GM21381 (cell line): ENCODE measurements around the gene SLC39A11.
"Not testable (repeated sequence)": the region's sequence is repeated elsewhere in the genome, so short reads cannot be mapped to it uniquely, and the experiment has no call there.

Experiments
- ATAC-seq: cut with Tn5 transposase; IDR thresholded peaks from one replicate; pipeline ENCODE4 v1.9.1; 2021; ENCODE audit warnings: mild to moderate bottlenecking, moderate library complexity; ENCODE audit not compliant: unreplicated experiment

Gene SLC39A11

DNA sequence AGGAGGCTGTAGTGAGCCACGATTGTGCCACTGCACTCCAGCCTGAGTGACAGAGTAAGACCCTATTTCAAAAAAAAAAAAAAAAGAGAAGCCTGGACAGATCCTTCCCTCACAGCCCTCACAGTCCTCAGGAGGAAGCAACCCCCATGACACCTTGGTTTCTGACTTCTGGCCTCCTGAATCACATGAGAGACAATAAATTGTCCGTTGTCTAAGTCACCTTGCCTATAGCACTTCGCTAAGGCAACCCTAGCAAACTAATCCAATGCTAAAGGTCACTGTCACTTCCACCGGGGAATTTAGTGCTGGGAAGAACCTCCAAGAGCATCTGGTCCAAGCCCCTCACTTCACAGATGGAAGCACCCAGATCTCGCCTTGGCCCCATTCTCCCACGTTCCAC, 18.9 kb upstream of the SLC39A11 start:
- ATAC-seq, result no peak

DNA sequence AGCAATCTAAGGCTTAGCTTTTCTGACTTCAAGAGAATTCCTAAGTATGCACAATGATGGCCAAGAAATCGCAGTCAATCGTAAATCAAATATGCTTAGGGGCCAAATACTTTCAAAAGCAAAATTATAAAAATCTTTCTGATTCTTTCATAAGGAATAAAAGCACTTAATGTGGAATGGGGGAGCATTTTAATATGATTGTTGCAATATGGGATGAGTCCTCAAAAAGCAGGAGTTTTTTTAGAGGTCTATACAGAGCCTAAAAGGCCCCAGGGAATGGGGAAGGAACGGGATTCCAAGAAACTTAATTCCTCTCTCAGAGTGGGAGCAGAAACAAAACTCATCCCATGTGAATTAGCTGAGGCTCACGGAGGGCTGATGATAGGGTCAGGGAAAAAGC, 14.7 kb upstream of the SLC39A11 start:
- ATAC-seq, result no peak

DNA sequence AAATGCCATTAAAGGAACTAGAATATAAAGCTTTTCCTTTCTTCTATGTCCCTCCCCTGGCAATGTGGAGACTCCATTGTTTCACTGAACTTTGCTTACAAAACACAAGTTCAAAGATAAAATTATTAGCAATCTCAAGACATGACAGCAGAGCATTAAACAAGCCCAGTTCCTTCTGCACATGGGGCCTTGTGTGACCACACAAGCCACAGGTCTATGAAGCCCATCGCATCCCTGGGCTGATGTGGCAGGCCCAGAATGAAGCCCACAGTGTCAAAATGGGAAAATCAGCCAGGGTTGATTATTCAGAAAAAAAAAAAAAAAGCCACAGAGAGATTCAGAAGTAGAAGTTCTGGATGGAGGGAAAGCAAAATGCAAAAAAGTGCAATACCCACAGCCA, 12.9 kb upstream of the SLC39A11 start:
- ATAC-seq, result no peak

DNA sequence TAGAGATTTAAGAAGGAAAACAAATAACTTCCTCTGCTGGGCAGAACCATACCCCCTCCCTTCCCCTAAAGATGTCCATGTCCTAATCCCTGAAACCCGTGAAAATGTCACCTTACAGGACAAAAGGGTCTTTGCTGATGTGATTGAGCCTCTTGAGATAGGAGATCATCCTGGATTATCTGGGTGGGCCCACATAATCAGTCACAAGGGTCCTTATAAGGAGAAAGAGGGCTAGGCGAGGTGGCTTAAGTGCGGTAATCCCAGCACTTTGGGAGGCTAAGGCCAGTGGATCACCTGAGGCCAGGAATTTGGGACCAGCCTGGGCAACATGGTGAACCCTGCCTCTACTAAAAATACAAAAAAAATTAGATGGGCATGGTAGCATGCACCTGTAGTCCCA, 12.0 kb upstream of the SLC39A11 start:
- no peak for ATAC-seq

DNA sequence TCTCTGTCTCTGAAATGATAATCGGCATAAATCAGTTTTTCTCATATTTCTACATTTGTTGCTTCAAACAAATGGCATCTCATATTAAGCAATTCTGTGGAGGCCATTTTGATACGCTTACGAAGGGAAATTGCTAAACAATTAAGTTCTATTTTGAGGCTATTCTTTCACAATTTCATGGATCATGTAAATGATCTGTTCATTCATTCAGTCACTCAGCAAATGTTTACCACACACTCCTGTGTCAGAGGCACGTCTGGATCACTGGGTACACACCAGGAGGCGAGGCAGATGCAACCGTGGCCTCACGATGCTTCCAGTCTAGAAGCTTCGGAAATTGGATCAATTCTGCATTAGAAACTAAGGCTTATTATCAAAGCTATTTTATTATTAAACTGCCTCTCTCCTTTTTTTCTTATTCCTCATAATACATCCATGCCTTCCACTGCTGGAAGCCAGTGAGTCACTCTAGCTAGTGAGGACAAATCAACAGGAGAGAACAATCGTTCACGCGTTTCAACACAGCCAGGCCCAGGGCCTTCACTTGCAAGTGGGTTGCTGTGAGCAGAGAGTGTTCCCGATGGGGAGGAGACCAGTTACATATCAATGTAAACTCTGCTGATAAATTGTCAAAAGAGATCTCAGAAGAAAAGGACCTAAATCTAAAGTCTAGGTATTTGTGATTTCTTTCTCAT, 11.3 kb upstream of the SLC39A11 start:
- no peak for ATAC-seq

DNA sequence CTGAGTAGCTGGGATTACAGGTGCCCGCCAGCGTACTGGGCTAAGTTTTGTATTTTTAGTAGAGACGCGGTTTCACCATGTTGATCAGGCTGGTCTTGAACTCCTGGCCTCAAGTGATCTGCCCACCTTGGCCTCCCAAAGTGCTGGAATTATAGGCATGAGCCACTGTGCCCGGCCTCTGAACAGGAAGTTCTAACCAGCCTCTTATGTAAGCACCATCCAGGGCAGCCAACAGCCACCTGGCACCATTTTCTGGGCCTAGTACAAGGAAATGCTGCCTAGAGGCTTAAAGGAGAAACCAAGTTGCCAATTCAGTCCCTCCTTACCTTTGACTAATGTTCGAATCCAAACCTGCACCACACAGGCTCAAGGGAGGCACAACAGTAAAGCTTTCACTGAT, 8.5 kb upstream of the SLC39A11 start:
- ATAC-seq, result no peak

DNA sequence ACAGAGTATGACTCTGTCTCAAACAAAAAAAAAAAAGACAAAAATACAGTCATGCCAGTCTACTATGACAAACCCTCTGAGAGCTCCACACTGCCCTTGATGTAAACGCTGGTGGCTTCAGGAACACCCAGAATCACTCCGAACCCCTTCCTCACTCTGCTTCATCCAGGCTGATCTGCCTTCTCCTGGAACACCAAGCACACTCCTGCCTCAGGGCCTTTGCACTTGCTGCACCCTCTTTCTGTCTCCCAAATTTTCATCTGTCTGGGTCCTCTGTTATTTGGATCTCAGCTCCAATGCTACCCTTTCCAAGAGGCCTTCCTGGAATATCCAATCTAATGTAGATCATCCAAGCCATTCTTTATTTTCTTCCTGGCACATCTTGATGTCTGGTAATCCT, 7.9 kb upstream of the SLC39A11 start:
- no peak for ATAC-seq

DNA sequence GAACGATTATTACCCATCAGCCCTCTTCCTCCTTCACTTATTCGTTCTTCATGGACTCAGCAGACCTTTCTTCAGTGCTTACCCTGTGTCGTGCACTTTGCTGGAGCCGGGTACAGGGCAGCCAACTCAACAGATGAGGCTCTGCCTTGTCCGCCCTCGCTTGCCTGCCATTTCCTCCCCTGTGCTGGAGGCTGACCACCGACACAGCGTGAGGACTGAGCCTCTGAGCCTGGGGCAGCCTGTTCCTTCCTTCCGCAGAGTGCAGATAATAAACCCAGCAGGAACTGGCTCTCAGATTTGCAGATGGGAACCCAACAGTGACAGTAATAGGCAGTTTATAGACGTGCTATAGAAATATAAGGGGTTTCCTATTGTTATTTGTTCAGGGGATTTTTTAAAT, 7.0 kb upstream of the SLC39A11 start:
- ATAC-seq, result no peak

DNA sequence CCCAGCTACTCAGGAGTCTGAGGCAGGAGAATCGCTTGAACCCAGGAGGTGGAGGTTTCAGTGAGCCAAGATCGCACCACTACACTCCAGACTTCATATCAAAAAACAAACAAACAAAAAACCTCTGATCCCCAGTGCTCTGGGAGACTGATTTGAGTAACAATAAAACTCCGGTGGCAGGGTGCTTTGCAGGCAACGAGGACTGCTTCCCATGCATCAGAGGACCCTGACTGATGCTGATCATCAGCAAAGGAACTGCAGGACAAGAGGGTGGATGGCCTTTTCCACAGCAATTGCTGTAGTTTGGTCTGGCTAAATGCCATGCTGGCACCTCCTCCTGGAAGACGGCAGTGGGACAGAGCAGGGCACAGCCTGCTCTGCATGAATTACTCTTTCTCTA, 6.4 kb upstream of the SLC39A11 start:
- no peak for ATAC-seq

DNA sequence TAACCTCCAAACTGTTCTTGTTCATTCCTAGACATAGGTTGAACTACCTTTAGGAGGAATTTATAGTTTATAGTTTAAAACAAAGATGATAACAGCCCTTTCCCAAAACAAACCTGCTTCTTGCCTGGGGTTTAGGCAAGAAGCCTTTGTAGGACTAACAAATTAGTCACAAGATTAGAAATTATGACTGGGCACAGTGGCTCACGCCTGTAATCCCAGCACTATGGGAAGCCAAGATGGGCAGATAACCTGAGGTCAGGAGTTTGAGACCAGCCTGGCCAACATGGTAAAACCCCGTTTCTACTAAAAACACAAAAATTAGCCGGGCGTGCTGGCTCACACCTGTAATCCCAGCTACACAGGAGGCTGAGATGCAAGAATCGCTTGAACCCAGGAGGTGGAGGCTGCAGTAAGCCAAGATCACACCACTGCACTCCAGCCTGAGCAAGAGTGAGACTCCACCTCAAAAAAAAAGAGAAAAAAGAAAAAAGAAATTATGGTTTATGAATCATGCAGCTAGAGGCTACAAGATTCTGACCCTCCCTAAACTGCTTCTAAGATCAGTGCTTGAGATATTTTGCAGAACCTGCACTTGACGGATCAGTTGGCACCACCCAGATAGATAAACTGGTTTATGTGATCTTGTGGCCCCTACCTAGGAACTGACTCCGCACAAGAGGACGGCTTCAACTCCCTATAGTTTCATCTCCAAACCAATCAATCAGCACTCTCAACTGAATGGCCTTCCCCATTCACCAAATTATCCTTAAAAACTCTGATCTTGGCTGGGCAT, 5.7 kb upstream of the SLC39A11 start:
- ATAC-seq, result not testable (repeated sequence)

DNA sequence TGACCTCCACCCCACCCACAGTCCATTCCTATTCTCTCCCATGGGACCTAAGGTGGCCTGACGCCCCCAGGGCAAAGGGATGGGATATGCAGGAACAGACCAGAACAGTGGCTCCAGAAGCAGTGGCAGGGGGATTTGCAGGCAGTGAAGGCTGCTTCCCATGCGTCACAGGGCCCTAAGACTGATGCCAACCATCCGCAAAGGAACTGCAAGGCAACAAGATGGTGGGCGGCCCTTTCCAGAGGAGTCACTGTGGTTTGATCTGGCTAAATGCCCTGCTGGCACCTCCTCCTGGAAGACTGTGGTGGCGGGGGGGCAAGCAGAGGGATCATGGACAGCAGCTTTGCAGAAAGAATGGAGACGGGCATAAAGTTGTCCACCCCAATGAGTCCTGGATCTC, 4.4 kb upstream of the SLC39A11 start:
- ATAC-seq, result no peak

DNA sequence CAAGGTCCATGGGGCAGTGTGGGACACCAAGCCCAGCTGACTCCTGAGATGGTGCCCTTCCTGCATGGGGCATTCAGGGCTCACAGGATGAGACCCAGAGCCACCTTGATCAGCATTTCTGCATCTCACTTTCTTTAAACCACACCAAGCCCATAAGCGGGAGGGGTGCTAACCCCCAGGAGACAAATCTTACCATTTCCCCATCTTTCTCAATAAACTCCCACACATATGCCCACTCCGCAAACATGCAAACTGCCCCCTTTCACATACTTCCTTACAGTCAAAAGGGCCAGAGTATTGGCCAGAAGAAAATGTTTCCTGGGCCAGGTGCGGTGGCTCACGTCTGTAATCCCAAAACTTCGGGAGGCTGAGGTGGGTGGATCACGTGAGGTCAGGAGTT, 3.7 kb upstream of the SLC39A11 start:
- no peak for ATAC-seq

DNA sequence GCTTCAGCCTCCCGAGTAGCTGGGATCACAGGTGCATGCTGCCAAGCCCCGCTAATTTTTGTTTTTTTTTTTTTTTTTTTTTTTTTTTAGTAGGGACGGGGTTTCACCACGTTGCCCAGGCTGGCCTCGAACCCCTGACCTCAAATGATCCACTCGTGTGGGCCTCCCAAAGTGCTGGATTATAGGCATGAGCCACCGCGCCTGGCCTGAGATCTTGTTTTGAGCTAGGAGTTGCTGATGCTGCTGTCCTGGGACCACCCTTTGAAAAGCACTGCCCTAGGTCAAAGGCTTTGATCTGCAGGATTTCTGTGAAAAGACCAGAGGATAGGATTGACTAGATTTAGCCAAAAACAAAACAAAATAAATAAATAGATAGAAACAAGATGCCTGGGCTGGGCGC, 798 bp upstream of the SLC39A11 start:
- ATAC-seq, result no peak

DNA sequence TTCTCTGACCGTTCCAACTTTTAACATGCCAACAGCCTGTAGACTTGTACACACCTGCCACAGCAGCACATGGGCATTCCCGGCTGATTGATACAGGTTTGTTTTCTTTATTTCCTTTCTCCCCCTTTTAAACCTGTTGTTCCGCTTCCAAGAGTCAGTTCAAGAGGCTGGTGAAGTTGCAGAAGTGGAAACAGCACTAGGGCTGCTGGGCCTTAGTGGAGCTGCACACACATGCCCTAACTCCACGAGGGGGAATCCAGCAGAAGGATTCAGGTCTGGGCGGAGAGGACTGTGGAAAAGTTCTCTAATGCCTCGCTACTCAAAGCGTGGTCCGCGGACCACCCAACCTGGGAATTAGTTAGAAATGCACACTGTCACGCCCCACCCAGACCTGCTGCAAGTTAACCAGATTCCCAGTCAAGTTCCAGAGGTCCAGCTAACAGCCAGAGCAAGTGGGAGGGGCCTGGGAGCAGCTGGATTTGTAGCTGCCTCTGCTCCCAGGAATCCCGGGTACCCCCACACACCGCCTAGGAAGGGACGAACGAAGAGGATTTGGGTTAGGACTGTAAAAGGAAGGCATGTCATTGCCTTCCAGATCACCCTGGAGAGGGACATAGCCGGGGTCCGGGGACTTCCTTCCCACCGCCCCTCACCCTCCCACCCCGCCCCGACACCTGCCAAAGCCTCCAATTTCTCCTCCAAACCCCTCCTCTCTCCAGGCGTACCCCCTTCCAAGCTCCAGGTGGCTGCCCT, 542 bp downstream of the SLC39A11 start:
- no peak for ATAC-seq

DNA sequence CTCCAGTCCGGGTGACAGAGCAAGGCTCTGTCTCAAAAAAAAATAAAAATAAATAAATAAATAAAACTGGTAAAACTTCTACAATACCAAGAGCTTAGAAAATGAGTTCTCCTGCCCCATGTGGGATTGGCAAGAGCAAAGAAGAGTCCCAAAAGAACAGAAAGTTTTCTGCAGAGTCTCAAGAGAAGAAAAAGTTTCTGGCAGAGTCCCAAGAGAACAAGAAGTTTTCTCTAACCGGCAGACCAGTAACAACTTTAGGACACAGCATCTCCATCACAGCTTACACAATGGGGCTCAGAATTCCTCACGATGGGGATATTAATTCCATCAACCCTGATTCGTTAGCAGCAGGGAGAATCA, 1.1 kb downstream of the SLC39A11 start:
- ATAC-seq, result no peak

DNA sequence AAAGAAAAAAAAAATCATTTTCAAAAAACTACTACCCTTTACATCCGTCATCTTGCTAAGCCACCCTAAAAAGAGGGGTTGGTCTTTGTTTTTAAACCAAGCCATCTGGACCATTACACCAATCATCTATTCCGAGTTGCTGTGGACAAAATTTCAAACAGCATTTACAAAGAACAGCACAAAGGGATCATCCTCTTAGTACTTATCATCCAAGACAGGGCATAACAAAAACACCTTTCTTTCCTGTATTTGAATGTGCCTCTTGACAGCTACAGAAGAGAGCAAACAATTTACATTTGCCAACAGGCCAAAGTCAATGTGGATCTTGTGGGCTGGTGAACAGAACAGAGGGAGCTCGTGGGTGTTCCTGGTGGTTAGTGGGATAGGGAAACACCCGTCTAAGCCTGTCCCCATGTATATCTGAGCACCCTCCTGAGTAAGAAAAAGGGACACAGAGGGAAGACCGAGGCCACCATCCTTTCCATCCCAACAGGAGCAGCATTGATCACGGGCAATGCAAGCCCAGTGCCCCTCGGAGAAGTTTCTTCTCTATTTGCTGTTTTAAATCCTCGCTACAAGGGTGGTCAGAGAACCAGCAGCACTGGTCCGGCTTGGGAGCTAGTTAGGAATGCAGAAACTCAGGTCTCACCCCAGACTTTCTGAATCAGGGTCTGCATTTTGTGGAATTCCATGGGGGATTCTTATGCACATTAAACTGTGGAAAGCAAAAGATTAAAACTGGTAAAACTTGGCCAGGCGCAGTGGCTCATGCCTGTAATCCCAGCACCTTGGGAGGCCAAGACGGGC, 1.9 kb downstream of the SLC39A11 start:
- ATAC-seq, result no peak

DNA sequence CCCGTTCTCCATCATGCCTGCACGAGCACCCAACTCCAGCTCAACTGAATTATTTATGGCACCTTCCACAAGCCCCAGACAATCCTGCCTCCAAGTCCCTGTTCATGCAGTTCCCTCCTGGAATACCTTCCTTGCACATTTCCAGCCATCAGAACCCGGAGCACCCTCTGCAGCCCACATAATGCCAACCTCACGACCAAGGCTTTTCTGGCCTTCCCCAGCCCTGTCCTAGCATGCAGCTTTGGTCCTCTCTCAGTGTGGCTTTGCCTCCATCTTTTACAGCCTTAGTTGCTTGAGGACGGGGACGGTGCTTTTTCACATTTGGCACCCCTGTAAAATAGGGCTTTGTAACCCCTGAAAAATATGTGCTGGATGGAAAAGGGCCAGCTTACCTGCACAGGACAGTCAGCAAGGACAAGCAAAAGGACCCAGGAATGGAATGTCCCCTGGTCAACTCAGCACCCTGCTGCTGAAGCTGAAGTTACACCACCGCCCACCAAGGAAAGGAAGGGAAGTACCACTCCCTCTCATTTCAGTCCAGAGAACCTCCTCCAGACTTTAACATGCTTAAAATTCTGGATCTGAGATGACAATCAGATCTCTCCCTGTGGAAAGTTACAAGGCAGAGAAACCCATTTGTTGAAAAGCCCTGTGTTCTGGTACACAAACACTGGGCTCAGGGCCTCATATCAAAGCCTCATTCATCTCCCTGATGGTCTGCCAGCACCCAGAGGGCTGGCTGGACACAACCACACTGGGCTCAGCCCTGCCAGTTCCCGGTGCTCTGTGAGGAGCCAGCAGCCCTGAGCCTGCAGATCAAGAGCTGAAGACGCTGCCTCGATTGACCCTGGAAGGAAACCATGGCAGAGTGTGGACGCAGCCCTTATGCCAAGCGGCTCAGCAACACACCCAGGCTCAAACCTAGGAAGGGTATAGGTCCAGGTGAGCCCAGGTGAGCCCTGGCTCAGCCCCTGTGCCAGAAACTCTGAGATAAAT, 2.9 kb downstream of the SLC39A11 start:
- ATAC-seq, result no peak

DNA sequence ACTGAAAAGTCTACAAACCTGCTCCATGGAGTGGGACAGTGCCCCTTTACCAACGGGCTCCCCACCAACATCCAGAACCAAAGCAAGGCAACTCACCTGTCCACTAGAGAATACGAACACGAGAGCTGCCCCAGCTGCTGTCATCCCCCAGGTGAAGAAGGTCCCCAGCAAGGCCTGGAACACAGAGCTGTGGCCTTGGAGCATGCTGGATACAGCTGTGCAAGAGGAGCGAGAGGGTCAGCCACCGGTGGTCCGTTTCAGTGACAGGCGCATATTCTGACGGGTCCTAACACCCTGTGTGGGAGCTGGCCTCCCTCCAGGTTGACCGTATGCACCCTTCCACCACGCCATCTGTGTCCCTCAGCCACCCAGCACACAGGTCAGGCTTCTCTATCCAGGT, 3.9 kb downstream of the SLC39A11 start:
- ATAC-seq, result no peak

DNA sequence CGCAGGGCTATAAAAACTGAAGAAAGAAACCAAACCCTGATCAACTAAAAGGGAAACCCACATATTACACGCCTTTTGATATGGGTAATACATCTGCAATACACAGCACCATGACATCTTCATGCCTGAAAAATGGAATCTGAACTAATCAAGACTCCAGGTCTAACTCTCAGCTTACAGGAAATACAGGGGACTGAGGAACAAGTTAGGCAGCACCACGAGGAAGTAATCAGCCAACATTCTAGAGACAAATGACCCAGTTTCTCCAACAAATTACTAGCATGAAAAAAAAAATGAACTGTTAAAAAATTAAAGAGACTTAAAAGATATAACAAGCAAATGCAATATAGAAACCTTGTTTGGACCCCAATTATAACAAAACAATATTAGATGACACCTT, 9.1 kb downstream of the SLC39A11 start:
- no peak for ATAC-seq

DNA sequence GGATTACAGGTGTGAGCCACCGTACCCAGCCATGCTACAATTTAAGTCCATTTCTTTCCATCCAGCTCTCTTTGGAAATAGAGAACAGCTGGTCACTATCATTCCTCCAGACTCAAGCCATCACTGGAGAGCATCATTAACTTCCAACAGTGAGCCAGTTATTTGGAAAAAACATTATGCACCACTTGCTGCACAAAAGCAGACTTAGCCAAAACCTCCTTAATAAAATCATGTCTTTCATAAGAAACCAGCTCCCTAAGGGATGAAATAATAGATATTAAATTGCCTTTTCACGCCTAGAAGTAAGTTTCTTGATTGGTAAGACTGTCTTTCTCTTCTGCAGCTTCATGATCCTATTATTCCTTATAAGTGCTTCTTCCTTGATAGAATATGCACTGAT, 17.9 kb downstream of the SLC39A11 start:
- ATAC-seq, result no peak
